Measurements from ENCODE around the gene AOPEP.

- no peak for TF ChIP-seq SMC3 (conservative IDR thresholded peaks at IDR 0.05; ENCODE audit: poor library complexity)
- TF ChIP-seq CTCF (IDR thresholded peaks at IDR 0.05; ENCODE audit: poor library complexity, severe bottlenecking), result no peak
- no peak for TF ChIP-seq REST (IDR thresholded peaks at IDR 0.05; ENCODE audit: borderline replicate concordance)
- TF ChIP-seq EZH2 (IDR thresholded peaks at IDR 0.05; ENCODE audit: borderline replicate concordance, insufficient read depth, low read length, poor library complexity, severe bottlenecking), result no peak
- TF ChIP-seq POLR2AphosphoS5 (IDR thresholded peaks at IDR 0.05), result no peak
- TF ChIP-seq TAF1 (IDR thresholded peaks at IDR 0.05; ENCODE audit: low read depth), result no peak
Observed at GRCh38 chr9:94985649-94986048, 259.1 kb downstream of the AOPEP start.
